Spleen (tissue), 11 donors: ENCODE results near the gene TFPI. TPM values are rescaled to one million over a fixed set of nuclear protein-coding genes. Genes with fewer than 3 reads are reported as not detected.

Experiments
- DNase-seq: peaks from one replicate; pipeline ENCODE4 v3.0.0-alpha.2; 2020
- H3K27ac ChIP-seq, 8 donors: fragments of 200-600 bp; sonication (generic) in 7 of 8; 1 replicate in 4 of 8; 2 replicates in 4 of 8; pipeline versions ENCODE4 v1.5.0 to v1.8.0; 2016 to 2021; ENCODE audit warnings: inconsistent platforms in 4 of 8, mild to moderate bottlenecking in 4 of 8, moderate library complexity in 1 of 8
- H3K27me3 ChIP-seq, 7 donors: fragments of 200-600 bp; sonication (generic) in 6 of 7; replicated peaks in 1 of 7; 1 replicate in 4 of 7; 2 replicates in 3 of 7; pipeline versions ENCODE4 v1.5.0 to v1.8.0; 2016 to 2021; ENCODE audit warnings: inconsistent platforms in 3 of 7, mild to moderate bottlenecking in 1 of 7
- H3K36me3 ChIP-seq, 6 donors: fragments of 200-600 bp; sonication (generic) in 5 of 6; 1 replicate in 4 of 6; 2 replicates in 2 of 6; pipeline versions ENCODE4 v1.5.0 to v1.8.0; 2016 to 2021; ENCODE audit warnings: inconsistent platforms in 2 of 6
- H3K4me1 ChIP-seq, 6 donors: fragments of 200-600 bp; sonication (generic) in 5 of 6; 1 replicate in 3 of 6; 2 replicates in 3 of 6; pipeline versions ENCODE4 v1.5.0 to v1.8.0; 2016 to 2021; ENCODE audit warnings: inconsistent platforms in 3 of 6
- H3K4me3 ChIP-seq, 8 donors: fragments of 200-600 bp; sonication (generic) in 7 of 8; 1 replicate in 4 of 8; 2 replicates in 4 of 8; pipeline versions ENCODE4 v1.5.0 to v1.8.0; 2016 to 2021; ENCODE audit warnings: inconsistent platforms in 4 of 8, mild to moderate bottlenecking in 4 of 8, moderate library complexity in 2 of 8
- H3K9me3 ChIP-seq, 8 donors: fragments of 200-600 bp; sonication (generic) in 7 of 8; 1 replicate in 4 of 8; 2 replicates in 4 of 8; pipeline versions ENCODE4 v1.5.0 to v1.8.0; 2016 to 2021; ENCODE audit warnings: inconsistent platforms in 4 of 8
- POLR2A ChIP-seq, 3 donors: fragments of 450-650 bp; IDR thresholded peaks; one replicate each; pipeline ENCODE4 v1.5.1; 2017; ENCODE audit warnings: antibody characterized with exemption in 3 of 3, mild to moderate bottlenecking in 1 of 3
- POLR2AphosphoS5 ChIP-seq, 3 donors: sonication (generic); formaldehyde crosslinking; IDR thresholded peaks; one replicate each; pipeline ENCODE4 v1.5.1; 2017; ENCODE audit warnings: antibody characterized with exemption in 3 of 3
- WGBS, 5 donors: extraction: QIAGEN DNeasy Blood & Tissue Kit in 3 of 5; methylation state at CpG; one replicate each; pipeline versions ENCODE4 v1.1.5 to v1.1.7; 2013 to 2018; 5-methylcytosine and 5-hydroxymethylcytosine counted together
- intact Hi-C: fragments of 100-400 bp; cut with DNase I; formaldehyde crosslinking; loops from one replicate; pipeline ENCODE4 v1.15.0; 2023; ENCODE audit warnings: low total_unique reads
- polyA plus RNA-seq, 3 donors: library from polyadenylated mRNA; stranded (reverse); fragments of 200-250 nt; gene quantifications; one replicate each; pipeline ENCODE4 v1.2.1, GENCODE V29; 2013
- total RNA-seq, 7 donors: library from RNA; depleted of rRNA in 3 of 7; stranded (reverse); fragments of >200 nt in 3 of 7; fragmentation: NEBNext Ultra II Directional in 4 of 7; extraction: Animal tissue kit (Norgen Biotek cat#: 25700) in 4 of 7; gene quantifications; one replicate each; pipeline versions ENCODE4 v1.1.0 to v1.2.1, GENCODE V29; 2016 to 2021
- TF ChIP-seq, protein P1 (sequence below), 11 experiments: fragments of 200-600 bp in 7 of 11; fragments of 450-650 bp in 4 of 11; sonication (generic) in 4 of 11; IDR thresholded peaks in 8 of 11; conservative IDR thresholded peaks in 3 of 11; 1 replicate in 7 of 11; 2 replicates in 4 of 11; pipeline versions ENCODE4 v1.4.0 to v1.8.0; 2016 to 2021; ENCODE audit warnings: antibody characterized with exemption in 11 of 11, inconsistent platforms in 4 of 11, mild to moderate bottlenecking in 1 of 11
- donor health status: healthy with polysubstance abuse.
- donor health status: DM: no; HTN: no; CAD: no; lungs with moderate emphysema.
- donor health status: DM: no; HTN: no; CAD: no.
- donor health status: Bipolar disorder and iron deficiency.
- donor health status: healthy.
- donor health status: DM: no; HTN: no; CAD: no.
- donor health status: DM: yes; HTN: yes; CAD: no.

The TFPI gene
- total and polyA plus RNA-seq, 10 donors: 7.4 to 117 (median 44.8) TPM

DNA sequence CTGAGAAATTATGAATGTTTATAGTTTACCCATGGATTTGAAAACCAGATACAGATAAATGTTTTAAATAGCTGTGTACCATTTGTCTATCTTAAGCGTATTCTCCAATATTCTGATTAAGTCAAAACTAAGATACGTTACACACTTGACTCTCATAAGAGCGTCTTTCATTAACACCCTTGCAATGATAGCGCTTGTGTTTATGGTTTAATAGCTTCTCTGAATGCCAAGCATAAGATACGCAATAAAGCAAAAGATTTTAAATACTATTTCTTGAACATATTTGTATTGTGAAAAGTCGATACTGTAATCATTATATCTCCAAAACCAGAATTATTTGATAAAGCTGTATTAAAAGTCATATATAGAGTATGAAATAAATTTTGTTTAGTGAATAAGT lies 109.2 kb downstream of the TFPI start:
- H3K9me3 ChIP-seq: no peaks in the 10 kb centered on the region
- intact Hi-C loops: no loop called here
- H3K4me3 ChIP-seq: peak overlapping the region in 2 of 8 donors; percentile 44 to 58
- TF ChIP-seq POLR2AphosphoS5 (IDR thresholded peaks at IDR 0.05) (no peak), POLR2A (IDR thresholded peaks at IDR 0.05) (no peak)
- TF ChIP-seq, protein P1, sequence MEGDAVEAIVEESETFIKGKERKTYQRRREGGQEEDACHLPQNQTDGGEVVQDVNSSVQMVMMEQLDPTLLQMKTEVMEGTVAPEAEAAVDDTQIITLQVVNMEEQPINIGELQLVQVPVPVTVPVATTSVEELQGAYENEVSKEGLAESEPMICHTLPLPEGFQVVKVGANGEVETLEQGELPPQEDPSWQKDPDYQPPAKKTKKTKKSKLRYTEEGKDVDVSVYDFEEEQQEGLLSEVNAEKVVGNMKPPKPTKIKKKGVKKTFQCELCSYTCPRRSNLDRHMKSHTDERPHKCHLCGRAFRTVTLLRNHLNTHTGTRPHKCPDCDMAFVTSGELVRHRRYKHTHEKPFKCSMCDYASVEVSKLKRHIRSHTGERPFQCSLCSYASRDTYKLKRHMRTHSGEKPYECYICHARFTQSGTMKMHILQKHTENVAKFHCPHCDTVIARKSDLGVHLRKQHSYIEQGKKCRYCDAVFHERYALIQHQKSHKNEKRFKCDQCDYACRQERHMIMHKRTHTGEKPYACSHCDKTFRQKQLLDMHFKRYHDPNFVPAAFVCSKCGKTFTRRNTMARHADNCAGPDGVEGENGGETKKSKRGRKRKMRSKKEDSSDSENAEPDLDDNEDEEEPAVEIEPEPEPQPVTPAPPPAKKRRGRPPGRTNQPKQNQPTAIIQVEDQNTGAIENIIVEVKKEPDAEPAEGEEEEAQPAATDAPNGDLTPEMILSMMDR (IDR thresholded peaks at IDR 0.05 in 8 of 11, conservative IDR thresholded peaks at IDR 0.05 in 3 of 11): no peak
- no peak for DNase-seq
- no peak overlapping the region for H3K27ac ChIP-seq
- peaks cover 0 to 14% (median 0%) of the 10 kb centered on the region in 6 donors for H3K4me1 ChIP-seq
- 45 to 76% (median 55%) methylated on average over 6 of the region's 6 CpGs for WGBS, 5 donors
- H3K36me3 ChIP-seq: no peaks in the 10 kb centered on the region
- no peaks in the 10 kb centered on the region for H3K27me3 ChIP-seq

DNA sequence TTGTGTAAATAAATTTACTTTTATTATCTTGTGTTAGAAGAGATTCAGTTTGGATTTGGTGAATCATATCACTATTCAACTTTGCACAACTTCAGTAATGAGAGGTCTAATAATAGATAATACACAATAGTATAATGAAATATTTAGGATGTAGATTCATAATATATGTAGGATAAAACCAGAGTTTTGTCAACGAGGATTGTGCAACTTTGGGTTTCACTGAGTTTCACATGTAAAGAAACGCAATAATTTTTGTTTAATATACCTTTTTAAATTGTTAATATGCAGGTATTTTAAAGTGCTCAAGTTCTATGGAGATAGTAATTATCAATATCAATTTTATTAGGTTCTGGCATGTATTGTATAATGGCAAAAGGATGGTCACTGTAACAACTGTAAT lies 111.5 kb downstream of the TFPI start:
- Histone ChIP-seq H3K27ac (no peak overlapping the region), H3K4me3 (no peak overlapping the region), H3K9me3 (no peaks in the 10 kb centered on the region), H3K36me3 (no peaks in the 10 kb centered on the region), H3K4me1 (peaks cover 0 to 9% (median 0%) of the 10 kb centered on the region in 6 donors), H3K27me3 (no peaks in the 10 kb centered on the region)
- TF ChIP-seq POLR2A (IDR thresholded peaks at IDR 0.05) (no peak), POLR2AphosphoS5 (IDR thresholded peaks at IDR 0.05) (no peak)
- TF ChIP-seq, protein P1 (IDR thresholded peaks at IDR 0.05 in 8 of 11, conservative IDR thresholded peaks at IDR 0.05 in 3 of 11): no peak
- intact Hi-C loops: no loop called here
- 30 to 51% (median 41%) methylated on average over 2 of the region's 2 CpGs for WGBS, 5 donors
- no peak for DNase-seq

DNA sequence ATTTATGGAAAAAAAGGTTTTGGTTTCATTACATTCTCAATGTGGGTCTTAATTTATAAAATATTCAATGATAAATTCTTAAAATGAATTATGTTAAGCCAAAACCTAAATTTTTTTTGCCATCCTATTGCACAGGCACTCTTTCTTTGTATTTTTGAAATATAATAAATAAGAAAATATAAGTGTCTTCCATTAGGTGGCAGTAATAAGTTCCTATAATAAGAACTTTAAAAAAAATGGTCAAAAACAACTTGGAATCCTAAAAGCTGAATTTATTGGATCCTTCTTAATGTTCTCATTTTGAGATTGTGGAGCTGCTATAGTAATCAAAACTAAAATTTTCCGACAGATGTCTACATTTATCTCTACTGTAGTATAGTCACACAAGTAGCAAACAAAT lies 111.9 kb downstream of the TFPI start:
- intact Hi-C loops: no loop called here
- no peak overlapping the region for H3K27ac ChIP-seq
- TF ChIP-seq POLR2AphosphoS5 (IDR thresholded peaks at IDR 0.05): no peak
- TF ChIP-seq POLR2A (IDR thresholded peaks at IDR 0.05): no peak
- TF ChIP-seq, protein P1 (IDR thresholded peaks at IDR 0.05 in 8 of 11, conservative IDR thresholded peaks at IDR 0.05 in 3 of 11): no peak
- peaks cover 0 to 6% (median 0%) of the 10 kb centered on the region in 6 donors for H3K4me1 ChIP-seq
- H3K27me3 ChIP-seq: no peaks in the 10 kb centered on the region
- WGBS, 5 donors: 78 to 93% (median 91%) methylated on average over 1 of the region's 1 CpG
- no peak for DNase-seq
- H3K4me3 ChIP-seq: no peak overlapping the region
- H3K9me3 ChIP-seq: no peaks in the 10 kb centered on the region
- H3K36me3 ChIP-seq: no peaks in the 10 kb centered on the region

DNA sequence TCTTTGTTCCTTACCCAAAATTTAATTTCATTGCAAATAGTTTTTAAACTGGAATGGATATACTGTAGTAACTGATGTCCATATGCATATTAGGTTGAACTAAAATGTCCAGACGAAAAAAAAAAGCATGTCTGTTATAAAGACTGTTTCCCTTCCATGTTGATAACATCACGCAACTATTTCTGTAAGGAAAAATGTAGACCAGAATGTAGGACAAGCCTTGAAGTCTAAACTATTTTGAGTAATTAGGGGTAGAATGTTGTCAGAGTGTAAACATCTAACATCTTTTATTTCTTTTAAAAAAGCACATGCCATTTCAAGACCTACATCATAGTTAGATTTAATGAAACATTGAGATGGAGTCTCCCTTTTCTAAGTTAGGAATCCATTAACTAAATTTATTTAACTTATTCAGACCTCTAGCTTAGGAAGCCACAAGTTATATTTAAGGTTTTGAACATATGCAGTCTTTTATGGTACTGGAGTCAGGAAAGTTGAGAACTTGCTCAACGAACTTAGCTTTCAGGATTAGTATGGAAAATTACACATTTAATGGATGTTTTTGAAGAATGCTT lies 114.0 kb downstream of the TFPI start:
- no peak overlapping the region for H3K4me3 ChIP-seq
- no peaks in the 10 kb centered on the region for H3K27me3 ChIP-seq
- no peaks in the 10 kb centered on the region for H3K9me3 ChIP-seq
- DNase-seq: no peak
- no peak for TF ChIP-seq POLR2AphosphoS5 (IDR thresholded peaks at IDR 0.05)
- no peaks in the 10 kb centered on the region for H3K36me3 ChIP-seq
- 69 to 88% (median 86%) methylated on average over 3 of the region's 3 CpGs for WGBS, 5 donors
- no peak overlapping the region for H3K27ac ChIP-seq
- intact Hi-C loops: no loop called here
- no peaks in the 10 kb centered on the region for H3K4me1 ChIP-seq

DNA sequence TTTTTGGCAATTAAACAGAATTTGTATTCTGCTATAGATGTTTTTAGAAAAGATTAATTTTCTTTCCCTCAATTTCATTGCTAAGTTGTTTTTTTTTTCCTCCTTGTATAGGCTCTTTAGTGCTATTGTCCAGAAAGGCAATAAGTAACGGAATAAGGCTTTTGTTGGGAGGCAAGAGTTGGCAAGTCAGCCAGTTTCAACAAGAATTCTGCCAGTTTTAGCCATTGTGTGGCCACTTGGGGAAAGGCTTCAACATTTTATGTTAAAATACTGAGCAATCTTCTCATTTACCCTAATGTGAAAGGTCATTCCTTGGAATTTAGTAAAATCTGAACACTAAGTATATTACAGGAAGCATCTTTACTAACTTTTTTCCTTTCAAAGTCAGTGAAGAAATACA lies 115.8 kb downstream of the TFPI start:
- Histone ChIP-seq H3K9me3 (no peaks in the 10 kb centered on the region), H3K27me3 (no peaks in the 10 kb centered on the region), H3K4me3 (no peak overlapping the region), H3K36me3 (no peaks in the 10 kb centered on the region), H3K4me1 (no peaks in the 10 kb centered on the region), H3K27ac (no peak overlapping the region)
- WGBS, 5 donors: 63 to 97% (median 79%) methylated on average over 1 of the region's 1 CpG
- TF ChIP-seq POLR2A (IDR thresholded peaks at IDR 0.05) (no peak), POLR2AphosphoS5 (IDR thresholded peaks at IDR 0.05) (no peak)
- TF ChIP-seq, protein P1 (IDR thresholded peaks at IDR 0.05 in 8 of 11, conservative IDR thresholded peaks at IDR 0.05 in 3 of 11): no peak
- intact Hi-C loops: no loop called here
- no peak for DNase-seq
